K562 (cell line): ENCODE results near the gene NKAIN4. TPM values are rescaled to one million over a fixed set of nuclear protein-coding genes. Genes with fewer than 3 reads are reported as not detected.

ENCODE experiments used
- ATAC-seq: fragments of 200-7000 bp; cut with Tn5 transposase; 3 replicates; pipeline ENCODE4 v1.9.1; 2020; ENCODE audit warnings: moderate library complexity
- BruUV-seq: library from RNA; stranded (reverse); fragments of 400-500 nt; replicated peaks from 2 replicates; lab custom pipeline; 2021; lab: Mats Ljungman, UMichigan
- CTCF ChIA-PET: fragments of 300-600 bp; formaldehyde crosslinking; extraction: SDS; loops from one replicate; lab custom pipeline; 2021; ENCODE audit warnings: low intra/inter-chr PET ratio; lab: Yijun Ruan, JAX
- POLR2A ChIA-PET: fragments of 300-600, 350-650 bp; sonication (Branson Sonifier 250); formaldehyde crosslinking; extraction: SDS; loops from one replicate; lab custom pipeline; 2021; ENCODE audit warnings: antibody characterized with exemption, inconsistent platforms; lab: Yijun Ruan, JAX
- DNase-seq, 4 experiments: peaks; one replicate each; pipeline versions ENCODE4 v3.0.0 to v3.0.0-alpha.2; 2011 to 2018; ENCODE audit warnings: low spot score in 3 of 4, mixed read lengths in 3 of 4; ENCODE audit errors: extremely low read depth in 1 of 4
- FAIRE-seq: peaks from 2 replicates; lab custom pipeline; 2011; peaks lifted over from hg19 to GRCh38; lab: Jason Lieb, UNC
- H2AFZ ChIP-seq: 2 replicates; pipeline ENCODE4 v1.6.0; 2011; ENCODE audit warnings: low read depth, low read length, control low read depth, inconsistent platforms
- H3K27ac ChIP-seq: fragments of 200-600 bp; 3 replicates; pipeline ENCODE4 v1.8.0; 2011; ENCODE audit warnings: low read depth, mild to moderate bottlenecking, control low read depth, inconsistent platforms, low read length, moderate library complexity, mixed read lengths; ENCODE audit errors: extremely low read depth
- H3K27me3 ChIP-seq, 2 experiments: fragments of 300-600 bp in 1 of 2; 2 replicates in 1 of 2; 3 replicates in 1 of 2; pipeline versions ENCODE4 v1.6.0 to v1.8.0; 2011; ENCODE audit warnings: inconsistent platforms in 2 of 2, low read length in 2 of 2, mild to moderate bottlenecking in 1 of 2, mixed read lengths in 1 of 2, moderate library complexity in 1 of 2; ENCODE audit not compliant: control insufficient read depth in 2 of 2, insufficient read depth in 2 of 2
- H3K36me3 ChIP-seq: fragments of 300-600 bp; 3 replicates; pipeline ENCODE4 v1.8.0; 2011; ENCODE audit warnings: mild to moderate bottlenecking, low read length, inconsistent platforms; ENCODE audit not compliant: control insufficient read depth, insufficient read depth
- H3K4me1 ChIP-seq, 2 experiments: fragments of 200-600 bp in 1 of 2; replicated peaks in 1 of 2; 2 replicates in 1 of 2; 3 replicates in 1 of 2; pipeline versions ENCODE4 v1.5.1 to v1.8.0; 2011; ENCODE audit warnings: inconsistent platforms in 2 of 2, low read length in 2 of 2, mild to moderate bottlenecking in 1 of 2, mixed read lengths in 1 of 2, moderate library complexity in 1 of 2; ENCODE audit not compliant: control insufficient read depth in 2 of 2, insufficient read depth in 2 of 2
- H3K4me2 ChIP-seq: 2 replicates; pipeline ENCODE4 v1.6.1; 2011; ENCODE audit warnings: low read length, control low read depth, inconsistent platforms, mixed read lengths; ENCODE audit not compliant: insufficient read depth
- H3K4me3 ChIP-seq: fragments of 200-600 bp; sonication (generic), shearing (Covaris generic); 2 replicates; pipeline ENCODE4 v1.5.1; 2016; ENCODE audit warnings: control low read depth, inconsistent platforms
- H3K79me2 ChIP-seq: fragments of 200-600 bp; 3 replicates; pipeline ENCODE4 v1.8.0; 2011; ENCODE audit warnings: low read length, inconsistent platforms; ENCODE audit not compliant: control insufficient read depth, insufficient read depth
- H3K9ac ChIP-seq, 2 experiments: 2 replicates each; pipeline versions ENCODE4 v1.6.0 to v1.6.1; 2011; ENCODE audit warnings: low read depth in 2 of 2, low read length in 2 of 2, control low read depth in 1 of 2, inconsistent platforms in 1 of 2, mild to moderate bottlenecking in 1 of 2, mixed read lengths in 1 of 2; ENCODE audit not compliant: insufficient read depth in 1 of 2
- H3K9me1 ChIP-seq: one replicate; pipeline ENCODE4 v1.6.0; 2011; ENCODE audit warnings: inconsistent platforms, mild to moderate bottlenecking, low read length, moderate library complexity; ENCODE audit not compliant: control insufficient read depth, insufficient read depth
- H3K9me3 ChIP-seq: replicated peaks from 2 replicates; pipeline ENCODE4 v1.5.1; 2011; ENCODE audit warnings: low read depth, low read length, inconsistent platforms; ENCODE audit not compliant: control insufficient read depth, insufficient read depth
- H4K20me1 ChIP-seq: replicated peaks from 2 replicates; pipeline ENCODE4 v1.6.1; 2011; ENCODE audit warnings: low read length, inconsistent platforms, mixed read lengths; ENCODE audit not compliant: control insufficient read depth, insufficient read depth
- MEF2A ChIP-seq: IDR thresholded peaks from 2 replicates; pipeline ENCODE4 v1.6.1; 2011; ENCODE audit warnings: low read depth, mild to moderate bottlenecking, low read length, moderate library complexity; ENCODE audit not compliant: control insufficient read depth
- NEUROD1 ChIP-seq: fragments of 150-350 bp; IDR thresholded peaks from 2 replicates; pipeline ENCODE4 v1.6.1; 2014; ENCODE audit warnings: borderline replicate concordance, low read length, low read depth; ENCODE audit not compliant: partially characterized antibody
- PHF21A ChIP-seq: fragments of 450-650 bp; IDR thresholded peaks from 2 replicates; pipeline ENCODE4 v1.6.1; 2017; ENCODE audit warnings: low read depth, borderline replicate concordance
- RBM25 ChIP-seq: fragments of 200-400 bp; formaldehyde crosslinking; IDR thresholded peaks from 2 replicates; pipeline ENCODE4 v1.6.1; 2018; ENCODE audit warnings: low read length, low read depth, moderate library complexity; ENCODE audit not compliant: severe bottlenecking
- SMAD3 ChIP-seq: fragments of 450-650 bp; formaldehyde crosslinking; conservative IDR thresholded peaks from 2 replicates; pipeline ENCODE4 v1.4.0; 2020; ENCODE audit warnings: mild to moderate bottlenecking
- ZNF253 ChIP-seq: fragments of 250-450 bp; sonication (Bioruptor Pico); conservative IDR thresholded peaks from 2 replicates; pipeline ENCODE4 v1.6.1; 2021; ENCODE audit warnings: mild to moderate bottlenecking
- ZNF609 ChIP-seq: sonication (generic); formaldehyde crosslinking; IDR thresholded peaks from 2 replicates; pipeline ENCODE4 v1.8.1; 2023; ENCODE audit warnings: missing genetic modification reagents, mild to moderate bottlenecking, borderline replicate concordance
- WGBS: fragments of 100-300 bp; shearing (Covaris generic); methylation state at CpG from one replicate; pipeline ENCODE4 v1.1.6; 2016; ENCODE audit warnings: low coverage, mixed read lengths; ENCODE audit not compliant: insufficient coverage; ENCODE audit errors: missing lambda C conversion rate; 5-methylcytosine and 5-hydroxymethylcytosine counted together
- in situ Hi-C: fragments of 300-500 bp; cut with MboI; formaldehyde crosslinking; loops from 4 replicates; pipeline ENCODE4 v1.15.0; 2018; ENCODE audit warnings: inconsistent platforms, mixed read lengths
- intact Hi-C: fragments of 100-400 bp; cut with micrococcal nuclease; formaldehyde crosslinking; loops from 2 replicates; pipeline ENCODE4 v1.14.2; 2022
- polyA plus RNA-seq, 8 experiments: library from polyadenylated mRNA; depleted of rRNA in 4 of 8; stranded (reverse) in 5 of 8; unstranded in 3 of 8; fragments of >200 nt; fragmentation: Nextera tagmentation in 2 of 8; fragmentation: Illumina TruSeq in 1 of 8; extraction: Ambion mirVana in 2 of 8; extraction: Trizol in 1 of 8; gene quantifications; 2 replicates each; pipeline versions ENCODE4 v1.2.1 to v1.2.3, GENCODE V29; 2011 to 2014; ENCODE audit warnings: inconsistent platforms in 1 of 8, missing spikeins in 1 of 8
- total RNA-seq, 7 experiments: library from RNA; depleted of rRNA in 6 of 7; stranded (reverse); fragments of >200 nt in 6 of 7; fragmentation: Illumina TruSeq in 2 of 7; extraction: Trizol in 2 of 7; gene quantifications; 2 replicates each; pipeline versions ENCODE4 v1.2.1 to v1.2.3, GENCODE V29; 2011 to 2021; ENCODE audit warnings: low replicate concordance in 1 of 7
- TF ChIP-seq, protein P1 (sequence below): fragments of 250-450 bp; sonication (Bioruptor Pico); IDR thresholded peaks from 2 replicates; pipeline ENCODE4 v1.9.0; 2021; ENCODE audit warnings: mild to moderate bottlenecking, inconsistent platforms
- TF ChIP-seq, protein P2 (sequence below): IDR thresholded peaks from 3 replicates; pipeline ENCODE4 v1.6.1; 2011; ENCODE audit warnings: borderline replicate concordance, mild to moderate bottlenecking, moderate library complexity; ENCODE audit not compliant: insufficient read length; ENCODE audit errors: extremely low read depth
- TF ChIP-seq, protein P3 (sequence below): fragments of 450-650 bp; IDR thresholded peaks from 2 replicates; pipeline ENCODE4 v1.6.1; 2017; ENCODE audit warnings: mild to moderate bottlenecking, moderate library complexity

Gene NKAIN4
- total and polyA plus RNA-seq, 9 of the 15 experiments (the other 6 are each of a cell fraction or from before 2014, with no cell fraction given): not detected

DNA sequence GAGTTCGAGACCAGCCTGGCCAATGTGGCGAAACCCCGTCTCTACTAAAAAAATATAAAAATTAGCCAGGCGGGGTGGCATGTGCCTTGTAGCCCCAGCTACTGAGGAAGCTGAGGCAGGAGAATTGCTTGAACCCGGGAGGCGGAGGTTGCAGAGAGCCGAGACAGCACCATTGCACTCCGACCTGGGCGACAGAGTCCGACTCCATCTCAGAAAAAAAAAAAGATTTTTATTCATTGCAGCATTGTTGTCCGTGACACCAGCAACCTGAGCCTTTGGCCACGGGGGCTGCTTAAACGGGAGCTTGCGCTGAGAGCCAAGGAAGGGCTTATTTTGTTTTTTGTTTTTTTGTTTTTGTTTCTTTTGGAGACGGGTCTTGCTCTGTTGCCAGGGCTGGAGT lies 25.7 kb upstream of the NKAIN4 start:
- H3K9me1 ChIP-seq: peaks cover 6% of the 10 kb centered on the region
- H3K27ac ChIP-seq: no peak overlapping the region
- H3K36me3 ChIP-seq: peaks cover 91% of the 10 kb centered on the region; the same call in 2 of the 3 replicates
- H2AFZ ChIP-seq: no peak overlapping the region
- in situ Hi-C loops (no loop called here), intact Hi-C loops (no loop called here)
- POLR2A ChIA-PET: interaction anchor here (0.6 to 5.2 kb wide), 2 partner anchors 13 to 100 kb away, joined by 3 to 28 read pairs; partner anchors contain the start of gene COL20A1
- FAIRE-seq (no peak), DNase-seq (no peak), ATAC-seq (no peak)
- 97% methylated on average over 11 of the region's 15 CpGs for WGBS
- H3K9me3 ChIP-seq: no peaks in the 10 kb centered on the region
- peaks cover 20% of the 10 kb centered on the region for H3K79me2 ChIP-seq
- peaks cover 11% of the 10 kb centered on the region; the same call in 1 of the 2 replicates for H4K20me1 ChIP-seq
- no peaks in the 10 kb centered on the region for H3K27me3 ChIP-seq
- no peak overlapping the region for H3K9ac ChIP-seq
- H3K4me3 ChIP-seq: no peak overlapping the region
- CTCF ChIA-PET: no interaction called here
- peaks cover 0 to 36% of the 10 kb centered on the region in 2 experiments; a peak in 2 of 5 replicates for H3K4me1 ChIP-seq
- BruUV-seq: no TSS peak
- H3K4me2 ChIP-seq: no peak overlapping the region
- TF ChIP-seq, protein P1, sequence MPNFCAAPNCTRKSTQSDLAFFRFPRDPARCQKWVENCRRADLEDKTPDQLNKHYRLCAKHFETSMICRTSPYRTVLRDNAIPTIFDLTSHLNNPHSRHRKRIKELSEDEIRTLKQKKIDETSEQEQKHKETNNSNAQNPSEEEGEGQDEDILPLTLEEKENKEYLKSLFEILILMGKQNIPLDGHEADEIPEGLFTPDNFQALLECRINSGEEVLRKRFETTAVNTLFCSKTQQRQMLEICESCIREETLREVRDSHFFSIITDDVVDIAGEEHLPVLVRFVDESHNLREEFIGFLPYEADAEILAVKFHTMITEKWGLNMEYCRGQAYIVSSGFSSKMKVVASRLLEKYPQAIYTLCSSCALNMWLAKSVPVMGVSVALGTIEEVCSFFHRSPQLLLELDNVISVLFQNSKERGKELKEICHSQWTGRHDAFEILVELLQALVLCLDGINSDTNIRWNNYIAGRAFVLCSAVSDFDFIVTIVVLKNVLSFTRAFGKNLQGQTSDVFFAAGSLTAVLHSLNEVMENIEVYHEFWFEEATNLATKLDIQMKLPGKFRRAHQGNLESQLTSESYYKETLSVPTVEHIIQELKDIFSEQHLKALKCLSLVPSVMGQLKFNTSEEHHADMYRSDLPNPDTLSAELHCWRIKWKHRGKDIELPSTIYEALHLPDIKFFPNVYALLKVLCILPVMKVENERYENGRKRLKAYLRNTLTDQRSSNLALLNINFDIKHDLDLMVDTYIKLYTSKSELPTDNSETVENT: no peak
- TF ChIP-seq ZNF253: no peak
- no peak for TF ChIP-seq PHF21A
- no peak for TF ChIP-seq MEF2A
- TF ChIP-seq ZNF609 (CRISPR knock-in tag): no peak
- TF ChIP-seq, protein P2, sequence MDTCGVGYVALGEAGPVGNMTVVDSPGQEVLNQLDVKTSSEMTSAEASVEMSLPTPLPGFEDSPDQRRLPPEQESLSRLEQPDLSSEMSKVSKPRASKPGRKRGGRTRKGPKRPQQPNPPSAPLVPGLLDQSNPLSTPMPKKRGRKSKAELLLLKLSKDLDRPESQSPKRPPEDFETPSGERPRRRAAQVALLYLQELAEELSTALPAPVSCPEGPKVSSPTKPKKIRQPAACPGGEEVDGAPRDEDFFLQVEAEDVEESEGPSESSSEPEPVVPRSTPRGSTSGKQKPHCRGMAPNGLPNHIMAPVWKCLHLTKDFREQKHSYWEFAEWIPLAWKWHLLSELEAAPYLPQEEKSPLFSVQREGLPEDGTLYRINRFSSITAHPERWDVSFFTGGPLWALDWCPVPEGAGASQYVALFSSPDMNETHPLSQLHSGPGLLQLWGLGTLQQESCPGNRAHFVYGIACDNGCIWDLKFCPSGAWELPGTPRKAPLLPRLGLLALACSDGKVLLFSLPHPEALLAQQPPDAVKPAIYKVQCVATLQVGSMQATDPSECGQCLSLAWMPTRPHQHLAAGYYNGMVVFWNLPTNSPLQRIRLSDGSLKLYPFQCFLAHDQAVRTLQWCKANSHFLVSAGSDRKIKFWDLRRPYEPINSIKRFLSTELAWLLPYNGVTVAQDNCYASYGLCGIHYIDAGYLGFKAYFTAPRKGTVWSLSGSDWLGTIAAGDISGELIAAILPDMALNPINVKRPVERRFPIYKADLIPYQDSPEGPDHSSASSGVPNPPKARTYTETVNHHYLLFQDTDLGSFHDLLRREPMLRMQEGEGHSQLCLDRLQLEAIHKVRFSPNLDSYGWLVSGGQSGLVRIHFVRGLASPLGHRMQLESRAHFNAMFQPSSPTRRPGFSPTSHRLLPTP: no peak
- TF ChIP-seq, protein P3, sequence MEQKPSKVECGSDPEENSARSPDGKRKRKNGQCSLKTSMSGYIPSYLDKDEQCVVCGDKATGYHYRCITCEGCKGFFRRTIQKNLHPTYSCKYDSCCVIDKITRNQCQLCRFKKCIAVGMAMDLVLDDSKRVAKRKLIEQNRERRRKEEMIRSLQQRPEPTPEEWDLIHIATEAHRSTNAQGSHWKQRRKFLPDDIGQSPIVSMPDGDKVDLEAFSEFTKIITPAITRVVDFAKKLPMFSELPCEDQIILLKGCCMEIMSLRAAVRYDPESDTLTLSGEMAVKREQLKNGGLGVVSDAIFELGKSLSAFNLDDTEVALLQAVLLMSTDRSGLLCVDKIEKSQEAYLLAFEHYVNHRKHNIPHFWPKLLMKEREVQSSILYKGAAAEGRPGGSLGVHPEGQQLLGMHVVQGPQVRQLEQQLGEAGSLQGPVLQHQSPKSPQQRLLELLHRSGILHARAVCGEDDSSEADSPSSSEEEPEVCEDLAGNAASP: no peak
- no peak for TF ChIP-seq RBM25
- TF ChIP-seq SMAD3 (CRISPR knock-in tag): no peak
- no peak for TF ChIP-seq NEUROD1
